HG03039 (cell line): Measurements from ENCODE around the gene ALOX5AP.

ENCODE experiments used
- ATAC-seq: cut with Tn5 transposase; IDR thresholded peaks from one replicate; pipeline ENCODE4 v1.9.1; 2021; ENCODE audit warnings: mild to moderate bottlenecking, moderate library complexity; ENCODE audit not compliant: unreplicated experiment

The ALOX5AP gene

GRCh38 chr13:30759748-30760147 lies 24.4 kb downstream of the ALOX5AP start:
- ATAC-seq = no peak

- no peak for ATAC-seq
Measured at GRCh38 chr13:30762643-30763042, 27.3 kb downstream of the ALOX5AP start.

- ATAC-seq = no peak
Measured at GRCh38 chr13:30763786-30764413, 28.6 kb downstream of the ALOX5AP start.

GRCh38 chr13:30766231-30766630 lies 30.9 kb downstream of the ALOX5AP start:
- no peak for ATAC-seq

- ATAC-seq = no peak
Measured at GRCh38 chr13:30770929-30771328, 35.6 kb downstream of the ALOX5AP start.

GRCh38 chr13:30773561-30773960 lies 38.2 kb downstream of the ALOX5AP start:
- ATAC-seq = no peak

GRCh38 chr13:30774214-30774730 lies 38.9 kb downstream of the ALOX5AP start:
- no peak for ATAC-seq

GRCh38 chr13:30776661-30777060 lies 41.3 kb downstream of the ALOX5AP start:
- no peak for ATAC-seq

- no peak for ATAC-seq
Measured at GRCh38 chr13:30779016-30779415, 43.7 kb downstream of the ALOX5AP start.

- no peak for ATAC-seq
Measured at GRCh38 chr13:30779608-30780007, 44.3 kb downstream of the ALOX5AP start.

- no peak for ATAC-seq
Measured at GRCh38 chr13:30780338-30780981, 45.1 kb downstream of the ALOX5AP start.

GRCh38 chr13:30785191-30785850 lies 50.0 kb downstream of the ALOX5AP start:
- no peak for ATAC-seq

GRCh38 chr13:30786648-30787047 lies 51.3 kb downstream of the ALOX5AP start:
- ATAC-seq = no peak

GRCh38 chr13:30787738-30788525 lies 52.6 kb downstream of the ALOX5AP start:
- no peak for ATAC-seq

- no peak for ATAC-seq
Measured at GRCh38 chr13:30789166-30789862, 54.0 kb downstream of the ALOX5AP start.

GRCh38 chr13:30790592-30790991 lies 55.2 kb downstream of the ALOX5AP start:
- no peak for ATAC-seq

- no peak for ATAC-seq
Measured at GRCh38 chr13:30791354-30792001, 56.1 kb downstream of the ALOX5AP start.

- no peak for ATAC-seq
Measured at GRCh38 chr13:30792285-30793000, 57.1 kb downstream of the ALOX5AP start.

- ATAC-seq = no peak
Measured at GRCh38 chr13:30796132-30796572, 60.8 kb downstream of the ALOX5AP start.
